Measurements from ENCODE around the gene USP22. TPM values are rescaled to one million over a fixed set of nuclear protein-coding genes. Genes with fewer than 3 reads are reported as not detected.
"Not testable (repeated sequence)": the region's sequence is repeated elsewhere in the genome, so short reads cannot be mapped to it uniquely, and the experiment has no call there.

USP22 gene
- total and polyA plus RNA-seq, 2 experiments from 2014 or later = 68.9 to 296 TPM

- H3K4me1 Mint-ChIP-seq = peaks cover 3% of the 10 kb centered on the region
- Histone ChIP-seq H3K36me3 (ENCODE audit: insufficient read depth) (no peaks in the 10 kb centered on the region), H3K27ac (ENCODE audit: low read depth) (no peak overlapping the region), H4K20me1 (replicated peaks; ENCODE audit: insufficient read depth) (no peaks in the 10 kb centered on the region), H3K79me2 (replicated peaks; ENCODE audit: insufficient read depth) (no peaks in the 10 kb centered on the region), H3K4me3 (no peak overlapping the region), H2AFZ (no peak overlapping the region), H3F3A (replicated peaks; ENCODE audit: low read depth) (no peaks in the 10 kb centered on the region), H3K27me3 (ENCODE audit: insufficient read depth) (no peaks in the 10 kb centered on the region), H3K4me1 (ENCODE audit: insufficient read depth) (no peaks in the 10 kb centered on the region), H3K9me2 (ENCODE audit: insufficient read depth) (no peaks in the 10 kb centered on the region), H3K4me2 (no peak overlapping the region)
- peaks cover 27% of the 10 kb centered on the region for H3K9me3 Mint-ChIP-seq
- peaks cover 28% of the 10 kb centered on the region for H3K36me3 Mint-ChIP-seq (ENCODE audit: low read depth)
- peak; percentile 52 for ATAC-seq
- TF ChIP-seq JUNB (IDR thresholded peaks at IDR 0.05; ENCODE audit: unreplicated experiment) (no peak), EZH2 (IDR thresholded peaks at IDR 0.05; ENCODE audit: low read depth, unreplicated experiment) (no peak), CTCF (conservative IDR thresholded peaks at IDR 0.05; ENCODE audit: low read depth in 2 of 2) (peak in 1 of 2 experiments; percentile 30; a peak in 2 of 4 replicates), NANOG (IDR thresholded peaks at IDR 0.05; ENCODE audit: borderline replicate concordance) (no peak), ZNF331 (CRISPR knock-in tag; IDR thresholded peaks at IDR 0.05; ENCODE audit: low read depth) (no peak)
- TF ChIP-seq, protein P1, sequence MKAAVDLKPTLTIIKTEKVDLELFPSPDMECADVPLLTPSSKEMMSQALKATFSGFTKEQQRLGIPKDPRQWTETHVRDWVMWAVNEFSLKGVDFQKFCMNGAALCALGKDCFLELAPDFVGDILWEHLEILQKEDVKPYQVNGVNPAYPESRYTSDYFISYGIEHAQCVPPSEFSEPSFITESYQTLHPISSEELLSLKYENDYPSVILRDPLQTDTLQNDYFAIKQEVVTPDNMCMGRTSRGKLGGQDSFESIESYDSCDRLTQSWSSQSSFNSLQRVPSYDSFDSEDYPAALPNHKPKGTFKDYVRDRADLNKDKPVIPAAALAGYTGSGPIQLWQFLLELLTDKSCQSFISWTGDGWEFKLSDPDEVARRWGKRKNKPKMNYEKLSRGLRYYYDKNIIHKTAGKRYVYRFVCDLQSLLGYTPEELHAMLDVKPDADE (IDR thresholded peaks at IDR 0.05) = no peak
- H3K27ac Mint-ChIP-seq = no peak overlapping the region
- DNase-seq (ENCODE audit: low spot score) = no peak
- H3K4me3 Mint-ChIP-seq = no peak overlapping the region
- H3K27me3 Mint-ChIP-seq (ENCODE audit: insufficient read depth, low read depth, poor library complexity) = peaks cover 2% of the 10 kb centered on the region
Measured at GRCh38 chr17:21085707-21086106, 42.9 kb upstream of the USP22 start.

GRCh38 chr17:21085280-21085679, 42.5 kb upstream of the USP22 start:
- DNase-seq (ENCODE audit: low spot score); H3K27ac ChIP-seq (ENCODE audit: low read depth); H3K4me3 Mint-ChIP-seq; H3K27me3 ChIP-seq (ENCODE audit: insufficient read depth); H3K4me3 ChIP-seq; H3K4me1 Mint-ChIP-seq; H3F3A ChIP-seq (replicated peaks; ENCODE audit: low read depth); H3K9me2 ChIP-seq (ENCODE audit: insufficient read depth); H3K79me2 ChIP-seq (replicated peaks; ENCODE audit: insufficient read depth); H3K4me1 ChIP-seq (ENCODE audit: insufficient read depth); H2AFZ ChIP-seq; H4K20me1 ChIP-seq (replicated peaks; ENCODE audit: insufficient read depth); H3K27ac Mint-ChIP-seq; H3K27me3 Mint-ChIP-seq (ENCODE audit: insufficient read depth, low read depth, poor library complexity); ATAC-seq; H3K36me3 ChIP-seq (ENCODE audit: insufficient read depth); H3K4me2 ChIP-seq: not testable (repeated sequence)
- H3K9me3 Mint-ChIP-seq = peaks cover 27% of the 10 kb centered on the region
- peaks cover 28% of the 10 kb centered on the region for H3K36me3 Mint-ChIP-seq (ENCODE audit: low read depth)

DNA sequence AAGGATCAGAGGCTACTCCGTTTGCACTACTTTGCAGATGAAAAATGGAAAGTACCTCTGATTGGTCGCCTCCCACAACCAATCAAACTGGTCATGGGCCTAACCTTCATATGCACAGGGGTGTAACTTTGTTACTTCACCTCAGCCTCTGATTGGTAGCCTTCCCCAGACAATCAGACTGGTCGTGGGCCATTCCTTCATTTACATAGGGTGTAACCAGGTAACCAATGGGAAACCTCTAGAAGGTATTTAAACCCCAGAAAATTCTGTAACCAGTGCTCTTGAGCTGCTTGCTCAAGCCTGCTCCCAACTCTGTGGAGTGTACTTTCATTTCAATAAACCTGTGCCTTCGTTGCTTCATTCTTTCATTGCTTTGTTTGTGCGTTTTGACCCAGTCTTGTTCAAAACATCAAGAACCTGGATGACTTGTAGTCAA, 39.2 kb upstream of the USP22 start:
- no peaks in the 10 kb centered on the region for H3K36me3 ChIP-seq (ENCODE audit: insufficient read depth)
- no peaks in the 10 kb centered on the region for H4K20me1 ChIP-seq (replicated peaks; ENCODE audit: insufficient read depth)
- Mint-ChIP-seq H3K27me3 (ENCODE audit: insufficient read depth, low read depth, poor library complexity) (peaks cover 5% of the 10 kb centered on the region), H3K27ac (no peak overlapping the region), H3K4me3 (no peak overlapping the region), H3K9me3 (peaks cover 28% of the 10 kb centered on the region), H3K36me3 (ENCODE audit: low read depth) (peaks cover 28% of the 10 kb centered on the region), H3K4me1 (peaks cover 14% of the 10 kb centered on the region)
- TF ChIP-seq ZNF114 (CRISPR knock-in tag; IDR thresholded peaks at IDR 0.05) = no peak
- no peak for TF ChIP-seq POLR2AphosphoS5 (IDR thresholded peaks at IDR 0.05; ENCODE audit: low read depth)
- no peak for TF ChIP-seq CREB1 (CRISPR knock-in tag; IDR thresholded peaks at IDR 0.05; ENCODE audit: low read depth)
- no peak for TF ChIP-seq CTCF (conservative IDR thresholded peaks at IDR 0.05; ENCODE audit: low read depth in 2 of 2)
- TF ChIP-seq, protein P2, sequence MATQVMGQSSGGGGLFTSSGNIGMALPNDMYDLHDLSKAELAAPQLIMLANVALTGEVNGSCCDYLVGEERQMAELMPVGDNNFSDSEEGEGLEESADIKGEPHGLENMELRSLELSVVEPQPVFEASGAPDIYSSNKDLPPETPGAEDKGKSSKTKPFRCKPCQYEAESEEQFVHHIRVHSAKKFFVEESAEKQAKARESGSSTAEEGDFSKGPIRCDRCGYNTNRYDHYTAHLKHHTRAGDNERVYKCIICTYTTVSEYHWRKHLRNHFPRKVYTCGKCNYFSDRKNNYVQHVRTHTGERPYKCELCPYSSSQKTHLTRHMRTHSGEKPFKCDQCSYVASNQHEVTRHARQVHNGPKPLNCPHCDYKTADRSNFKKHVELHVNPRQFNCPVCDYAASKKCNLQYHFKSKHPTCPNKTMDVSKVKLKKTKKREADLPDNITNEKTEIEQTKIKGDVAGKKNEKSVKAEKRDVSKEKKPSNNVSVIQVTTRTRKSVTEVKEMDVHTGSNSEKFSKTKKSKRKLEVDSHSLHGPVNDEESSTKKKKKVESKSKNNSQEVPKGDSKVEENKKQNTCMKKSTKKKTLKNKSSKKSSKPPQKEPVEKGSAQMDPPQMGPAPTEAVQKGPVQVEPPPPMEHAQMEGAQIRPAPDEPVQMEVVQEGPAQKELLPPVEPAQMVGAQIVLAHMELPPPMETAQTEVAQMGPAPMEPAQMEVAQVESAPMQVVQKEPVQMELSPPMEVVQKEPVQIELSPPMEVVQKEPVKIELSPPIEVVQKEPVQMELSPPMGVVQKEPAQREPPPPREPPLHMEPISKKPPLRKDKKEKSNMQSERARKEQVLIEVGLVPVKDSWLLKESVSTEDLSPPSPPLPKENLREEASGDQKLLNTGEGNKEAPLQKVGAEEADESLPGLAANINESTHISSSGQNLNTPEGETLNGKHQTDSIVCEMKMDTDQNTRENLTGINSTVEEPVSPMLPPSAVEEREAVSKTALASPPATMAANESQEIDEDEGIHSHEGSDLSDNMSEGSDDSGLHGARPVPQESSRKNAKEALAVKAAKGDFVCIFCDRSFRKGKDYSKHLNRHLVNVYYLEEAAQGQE (IDR thresholded peaks at IDR 0.05; ENCODE audit: unreplicated experiment) = no peak
- no peak for TF ChIP-seq EZH2phosphoT487 (IDR thresholded peaks at IDR 0.05; ENCODE audit: unreplicated experiment)
- H3F3A ChIP-seq (replicated peaks; ENCODE audit: low read depth) = no peaks in the 10 kb centered on the region
- DNase-seq (ENCODE audit: low spot score) (no peak), ATAC-seq (no peak; the same call in 2 of the 3 replicates)
- peaks cover 11% of the 10 kb centered on the region; the same call in 1 of the 2 replicates for H3K4me1 ChIP-seq (ENCODE audit: insufficient read depth)
- no peaks in the 10 kb centered on the region for H3K9me2 ChIP-seq (ENCODE audit: insufficient read depth)
- no peak overlapping the region for H3K4me2 ChIP-seq
- H3K79me2 ChIP-seq (replicated peaks; ENCODE audit: insufficient read depth) = no peaks in the 10 kb centered on the region
- no peak overlapping the region for H2AFZ ChIP-seq
- H3K4me3 ChIP-seq = no peak overlapping the region
- no peaks in the 10 kb centered on the region for H3K27me3 ChIP-seq (ENCODE audit: insufficient read depth)
- H3K27ac ChIP-seq (ENCODE audit: low read depth) = no peak overlapping the region

Measured in GM23338 (cell line).